ENCODE data around the gene PHAX.
"Not testable (repeated sequence)": the region's sequence is repeated elsewhere in the genome, so short reads cannot be mapped to it uniquely, and the experiment has no call there.

Gene PHAX

DNA sequence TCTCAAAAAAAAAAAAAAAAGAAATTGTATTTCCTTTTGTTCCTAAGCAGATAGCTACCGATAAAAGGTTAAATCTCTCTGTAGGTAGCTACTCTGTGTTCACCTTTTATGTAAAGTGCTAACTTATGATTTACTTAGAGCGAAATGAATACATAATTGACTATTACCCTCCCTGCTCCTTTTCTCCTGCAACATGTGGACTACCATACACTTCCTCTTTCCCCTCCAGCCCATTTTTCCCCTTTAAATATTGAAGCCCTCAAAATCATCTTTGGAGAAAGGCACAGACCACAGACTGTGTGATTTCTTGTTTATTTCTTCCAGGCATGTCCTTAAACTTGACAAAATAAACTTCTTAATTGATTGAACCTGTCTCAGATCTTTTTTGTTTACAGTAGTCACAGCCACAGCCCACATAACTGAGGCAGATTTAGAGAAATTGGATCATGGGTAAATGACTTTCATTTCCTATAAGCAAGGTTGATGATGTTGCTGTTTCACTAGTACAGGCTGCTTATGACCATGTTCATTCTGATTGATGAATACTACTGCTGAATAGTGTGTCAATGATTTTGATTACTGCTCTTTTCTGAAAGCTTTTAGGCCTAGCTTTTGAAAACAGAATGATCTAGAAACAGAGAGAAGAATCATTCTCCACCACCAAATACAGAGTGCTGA is 59.2 kb downstream of the PHAX start:
- DNase-seq = no peak

DNA sequence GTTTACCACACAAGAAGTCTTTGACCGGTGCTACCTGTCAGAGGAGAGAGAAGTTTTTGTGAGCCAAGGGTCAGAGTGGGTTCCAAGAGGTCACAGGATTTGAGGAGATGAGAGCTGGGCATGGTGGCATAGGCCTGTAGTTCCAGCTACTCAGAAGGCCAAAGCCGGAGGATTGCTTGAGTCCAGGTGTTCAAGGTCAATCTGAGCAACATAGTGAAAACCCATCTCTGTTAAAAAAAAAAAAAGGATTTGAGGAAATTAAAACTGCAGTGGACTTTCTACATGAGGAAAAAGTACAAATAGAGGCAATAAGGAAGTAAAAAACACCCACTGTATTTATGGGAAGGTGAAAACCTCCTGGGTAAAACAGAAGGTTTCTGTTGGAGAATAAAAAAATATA is 63.8 kb downstream of the PHAX start:
- DNase-seq = no peak

DNA sequence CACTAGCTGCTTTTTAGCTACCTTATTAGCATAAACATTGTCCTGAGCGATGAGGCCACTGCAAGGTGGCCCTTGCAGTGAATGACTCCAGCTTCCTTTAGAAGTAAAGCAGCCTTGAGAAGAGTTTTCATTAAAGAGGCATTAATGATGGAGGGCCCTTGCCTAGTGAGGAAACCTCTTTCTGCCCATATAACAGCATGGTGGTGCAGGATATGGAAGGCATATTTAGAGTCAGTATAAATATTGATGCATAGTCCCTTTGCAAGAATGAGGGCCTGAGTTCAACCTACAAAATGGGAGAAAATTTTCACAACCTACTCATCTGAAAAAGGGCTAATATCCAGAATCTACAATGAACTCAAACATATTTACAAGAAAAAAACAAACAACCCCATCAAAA is 69.4 kb downstream of the PHAX start:
- DNase-seq = not testable (repeated sequence)

DNA sequence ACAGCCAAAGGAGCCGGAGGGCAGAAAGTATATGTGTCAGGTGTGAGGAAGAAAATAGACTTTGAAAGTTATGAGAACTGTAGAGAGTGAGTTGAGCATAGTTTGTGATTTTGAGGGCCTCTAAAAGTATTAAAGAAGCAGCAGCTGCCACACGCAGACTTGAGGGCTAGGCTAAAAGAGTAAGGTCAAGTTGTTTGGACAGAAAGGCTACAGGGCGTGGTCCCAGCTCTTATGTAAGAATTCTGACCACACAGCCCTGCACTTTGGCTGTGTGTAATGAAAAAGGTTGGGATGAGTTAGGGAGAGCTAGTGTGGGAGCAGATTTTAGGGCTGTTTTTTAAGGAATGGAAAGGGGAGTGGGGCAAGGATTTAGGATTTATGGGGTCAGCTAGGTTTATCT is 70.9 kb downstream of the PHAX start:
- not testable (repeated sequence) for DNase-seq

DNA sequence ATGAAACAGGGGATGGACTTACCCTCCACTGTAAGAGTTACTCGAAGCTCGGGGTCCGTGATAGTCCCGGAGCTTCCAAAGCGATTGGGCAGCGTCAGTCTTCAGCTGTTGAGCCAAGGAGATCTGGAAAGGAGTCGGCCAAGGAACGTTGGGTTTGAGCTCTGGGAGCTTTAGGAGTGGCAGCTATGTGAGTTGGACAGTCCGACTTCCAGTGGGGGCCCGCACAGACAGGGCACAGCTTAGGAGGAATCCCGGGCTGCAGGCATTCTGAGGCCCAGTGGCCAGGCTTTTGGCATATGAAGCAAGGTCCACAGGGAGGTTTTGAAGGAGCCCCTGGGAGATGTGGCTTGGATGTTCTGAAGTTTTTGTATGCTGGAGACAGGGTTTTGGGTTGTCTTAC is 72.7 kb downstream of the PHAX start:
- DNase-seq = no peak

DNA sequence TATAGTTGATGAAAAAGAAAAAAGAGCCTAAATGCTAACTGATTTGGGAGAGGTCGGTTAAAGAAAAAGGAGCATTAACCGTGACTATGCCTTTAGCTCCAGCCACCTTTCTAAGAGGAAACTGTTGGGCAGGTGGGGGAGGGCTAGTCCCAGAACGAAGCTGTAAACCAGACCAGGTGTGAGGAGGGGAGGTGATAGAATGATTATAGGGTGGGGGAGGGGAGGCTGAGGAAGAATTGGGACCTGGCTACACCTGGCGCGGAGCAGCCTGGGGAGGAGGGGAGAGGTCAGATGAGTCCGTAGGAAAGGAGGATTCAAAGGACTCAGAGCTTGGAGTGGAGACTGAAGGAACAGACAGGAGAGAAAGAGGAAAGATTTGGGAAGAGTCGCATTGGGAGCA is 73.4 kb downstream of the PHAX start:
- no peak for DNase-seq

DNA sequence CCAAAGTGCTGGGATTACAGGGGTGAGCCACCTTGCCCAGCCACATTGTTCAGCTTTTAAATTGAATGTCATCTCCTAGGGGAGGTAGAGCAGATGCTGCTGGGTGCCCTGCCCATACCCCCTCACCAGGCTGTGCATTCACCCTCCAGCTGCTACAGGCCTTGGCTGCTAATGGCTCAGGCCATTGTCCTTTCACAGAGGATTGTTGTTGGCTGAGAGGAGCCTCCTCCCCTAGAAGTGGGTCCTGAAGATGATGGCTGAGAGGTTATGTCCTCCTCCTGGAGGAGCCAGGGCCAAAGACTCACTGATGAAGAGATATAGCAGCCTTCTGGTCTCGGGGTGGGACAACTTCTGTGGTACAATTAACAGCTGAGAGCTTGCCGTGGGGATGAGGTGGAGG is 74.6 kb downstream of the PHAX start:
- DNase-seq = no peak

DNA sequence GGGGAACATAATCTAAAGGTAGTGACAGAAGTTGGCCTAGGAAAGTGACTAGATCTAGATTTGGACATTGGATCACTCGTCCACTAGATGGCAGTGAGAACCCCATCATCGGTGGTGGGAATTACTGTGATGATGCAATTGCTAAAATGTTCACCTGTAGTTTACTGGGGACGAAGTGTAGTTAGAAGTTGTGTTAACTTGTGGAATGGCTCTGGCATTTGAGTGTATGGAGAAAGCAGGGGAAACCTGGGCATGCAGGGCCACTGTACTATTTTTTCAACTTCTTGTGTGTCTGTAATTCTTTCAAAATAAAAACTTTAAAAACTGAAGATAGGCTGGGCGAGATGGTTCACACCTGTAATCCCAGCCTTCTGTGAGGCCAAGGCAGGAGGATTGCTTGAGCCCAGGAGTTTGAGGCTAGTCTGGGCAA is 75.5 kb downstream of the PHAX start:
- DNase-seq = peak; percentile 57 to 59

Measured in activated CD4-positive, alpha-beta T cell treated with anti-CD3 and anti-CD28 coated beads, Interleukin-2, amount 50 U/mL, for 4 hours (primary cell).